Activated CD8-positive, alpha-beta T cell treated with anti-CD3 and anti-CD28 coated beads for 36 hours (primary cell): ENCODE data around the gene SP9. TPM values are rescaled to one million over a fixed set of nuclear protein-coding genes. Genes with fewer than 3 reads are reported as not detected.

Experiments used
- ATAC-seq: fragments of 200-7000 bp; cut with Tn5 transposase; one replicate; pipeline ENCODE4 v1.10.0; 2021; ENCODE audit warnings: mild to moderate bottlenecking, moderate library complexity
- CTCF ChIA-PET: fragments of 350-600 bp; sonication (Branson Sonifier 250); formaldehyde crosslinking; loops from one replicate; lab custom pipeline; 2021; ENCODE audit warnings: antibody characterized with exemption; lab: Charles Lee
- POLR2A ChIA-PET: fragments of 350-600 bp; sonication (Branson Sonifier 250); formaldehyde crosslinking; loops from one replicate; lab custom pipeline; 2021; ENCODE audit warnings: antibody characterized with exemption; lab: Charles Lee
- DNase-seq: peaks from one replicate; pipeline ENCODE4 v3.0.0-alpha.2; 2020
- H3K27ac Mint-ChIP-seq: one replicate; pipeline ENCODE4 v1.8.0; 2021; ENCODE audit warnings: mild to moderate bottlenecking, mixed read lengths
- H3K27me3 Mint-ChIP-seq: one replicate; pipeline ENCODE4 v1.8.0; 2021; ENCODE audit warnings: mixed read lengths
- H3K36me3 Mint-ChIP-seq: one replicate; pipeline ENCODE4 v1.8.0; 2021; ENCODE audit warnings: low read depth, mixed read lengths
- H3K4me1 Mint-ChIP-seq: one replicate; pipeline ENCODE4 v1.8.0; 2021; ENCODE audit warnings: low read depth, mixed read lengths
- H3K4me3 Mint-ChIP-seq: one replicate; pipeline ENCODE4 v1.8.0; 2021; ENCODE audit warnings: mild to moderate bottlenecking, moderate library complexity, mixed read lengths
- H3K9me3 Mint-ChIP-seq: one replicate; pipeline ENCODE4 v1.8.0; 2021; ENCODE audit warnings: mixed read lengths
- CTCF ChIP-seq: fragments of 200-600 bp; IDR thresholded peaks from one replicate; pipeline ENCODE4 v1.8.0; 2022; ENCODE audit warnings: antibody characterized with exemption, mild to moderate bottlenecking
- intact Hi-C: fragments of 100-400 bp; cut with micrococcal nuclease; formaldehyde crosslinking; loops from one replicate; pipeline ENCODE4 v1.10.0; 2022
- total RNA-seq, 2 experiments: library from RNA; stranded (reverse); gene quantifications; one replicate each; pipeline ENCODE4 v1.2.3, GENCODE V29; 2021

Gene SP9
- total RNA-seq, 2 experiments from 2014 or later: not detected

- no peak overlapping the region for H3K27ac Mint-ChIP-seq
Measured at GRCh38 chr2:174328961-174329715, 5.6 kb upstream of the SP9 start.

GRCh38 chr2:174330945-174331594 is 3.7 kb upstream of the SP9 start:
- Mint-ChIP-seq H3K4me3 (no peak overlapping the region), H3K4me1 (peaks cover 46% of the 10 kb centered on the region), H3K36me3 (no peaks in the 10 kb centered on the region), H3K9me3 (no peaks in the 10 kb centered on the region), H3K27ac (no peak overlapping the region), H3K27me3 (peaks cover 85% of the 10 kb centered on the region)
- no peak for ATAC-seq
- no peak for DNase-seq
- ChIA-PET CTCF (interaction anchor here (0.7 to 4.7 kb wide), 3 partner anchors 10 to 151 kb away, joined by 3 to 35 read pairs (median 3); no protein-coding TSS in a partner anchor), POLR2A (interaction anchor here (1.2 kb wide), 1 partner anchor 83 kb away, joined by 3 read pairs; the partner anchor contains the start of gene OLA1)
- TF ChIP-seq CTCF: no peak
- intact Hi-C loops: no loop called here

More at GRCh38 chr2:174328961-174329715, 5.6 kb upstream of the SP9 start:
- no peak overlapping the region for H3K4me3 Mint-ChIP-seq
- intact Hi-C loops: no loop called here
- no peaks in the 10 kb centered on the region for H3K36me3 Mint-ChIP-seq
- H3K9me3 Mint-ChIP-seq: no peaks in the 10 kb centered on the region
- DNase-seq: no peak
- POLR2A ChIA-PET: no interaction called here
- peaks cover 37% of the 10 kb centered on the region for H3K4me1 Mint-ChIP-seq
- peaks cover 89% of the 10 kb centered on the region for H3K27me3 Mint-ChIP-seq
- CTCF ChIA-PET: interaction anchor here (1.4 to 4.7 kb wide), 3 partner anchors 10 to 15 kb away, joined by 4 to 35 read pairs (median 4); no protein-coding TSS in a partner anchor
- ATAC-seq: no peak
- no peak for TF ChIP-seq CTCF

GRCh38 chr2:174331595-174332216 is 3.0 kb upstream of the SP9 start:
- ChIA-PET CTCF (interaction anchor here (0.7 to 4.7 kb wide), 2 partner anchors 9 to 13 kb away, joined by 3 to 35 read pairs; no protein-coding TSS in a partner anchor), POLR2A (interaction anchor here (1.2 kb wide), 1 partner anchor 84 kb away, joined by 3 read pairs; the partner anchor contains the start of gene OLA1)
- DNase-seq (no peak), ATAC-seq (no peak)
- intact Hi-C loops: no loop called here
- no peak overlapping the region for H3K27ac Mint-ChIP-seq
- H3K27me3 Mint-ChIP-seq: peaks cover 83% of the 10 kb centered on the region
- no peaks in the 10 kb centered on the region for H3K9me3 Mint-ChIP-seq
- no peaks in the 10 kb centered on the region for H3K36me3 Mint-ChIP-seq
- no peak overlapping the region for H3K4me3 Mint-ChIP-seq
- peaks cover 45% of the 10 kb centered on the region for H3K4me1 Mint-ChIP-seq
- no peak for TF ChIP-seq CTCF

GRCh38 chr2:174332217-174332963 is 2.4 kb upstream of the SP9 start:
- no peaks in the 10 kb centered on the region for H3K9me3 Mint-ChIP-seq
- POLR2A ChIA-PET: interaction anchor here (1.2 kb wide), 1 partner anchor 84 kb away, joined by 3 read pairs; the partner anchor contains the start of gene OLA1
- DNase-seq (no peak), ATAC-seq (no peak)
- H3K27ac Mint-ChIP-seq: no peak overlapping the region
- H3K27me3 Mint-ChIP-seq: peaks cover 76% of the 10 kb centered on the region
- intact Hi-C loops: no loop called here
- H3K36me3 Mint-ChIP-seq: no peaks in the 10 kb centered on the region
- peaks cover 38% of the 10 kb centered on the region for H3K4me1 Mint-ChIP-seq
- CTCF ChIA-PET: interaction anchor here (4.7 kb wide), 1 partner anchor 8 kb away, joined by 35 read pairs; no protein-coding TSS in a partner anchor
- no peak for TF ChIP-seq CTCF
- no peak overlapping the region for H3K4me3 Mint-ChIP-seq
